ENCODE measurements around the gene TOR1A.
A peak's percentile ranks its signal among the peaks of the same experiment; 100 is the strongest.

The TOR1A gene

DNA sequence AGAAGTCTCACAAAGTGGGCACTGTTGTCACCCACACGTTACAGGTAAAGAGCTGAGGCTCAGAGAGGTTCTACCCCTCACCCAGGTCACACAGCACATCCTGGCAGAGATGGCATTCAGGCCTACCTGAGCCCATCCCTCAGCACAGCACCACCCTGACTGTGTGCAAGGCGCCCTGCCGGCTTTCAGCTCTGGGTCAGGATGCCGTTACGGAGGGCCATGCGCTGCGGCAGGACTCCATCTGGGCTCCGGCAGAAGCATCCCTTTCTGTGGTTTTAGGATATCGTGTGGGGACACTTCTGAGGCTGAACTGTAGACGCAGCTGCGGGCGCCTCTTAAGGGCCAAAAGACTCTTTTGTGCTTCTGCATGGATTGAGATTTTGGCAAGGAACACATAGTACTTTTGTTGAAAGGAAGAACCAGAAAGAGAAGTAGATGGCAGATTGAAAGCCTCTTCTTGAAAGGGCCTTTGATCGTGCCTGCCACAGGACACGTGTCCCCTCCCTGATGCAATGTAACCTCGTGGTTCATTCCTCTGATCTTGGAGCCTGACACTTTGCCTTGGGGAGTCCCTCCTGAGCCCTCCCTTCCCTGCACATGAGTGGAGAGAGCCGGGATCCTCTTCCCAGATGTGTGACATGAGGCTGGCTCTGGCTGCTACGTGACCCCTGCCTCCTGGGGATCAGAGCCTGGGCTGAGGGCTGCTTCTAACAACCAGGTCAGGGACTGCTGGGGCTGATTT, 42.6 kb upstream of the TOR1A start:
- Histone ChIP-seq H3K9me3 (ENCODE audit: low read depth, low read length) (no peaks in the 10 kb centered on the region), H3K4me3 (no peak overlapping the region), H3K9ac (ENCODE audit: insufficient read length) (no peak overlapping the region), H3K27ac (no peak overlapping the region), H3K36me3 (ENCODE audit: insufficient read depth, low read length) (peaks cover 10% of the 10 kb centered on the region)
- TF ChIP-seq FOXP2 (optimal IDR thresholded peaks at IDR 0.05; ENCODE audit: control extremely low read depth, extremely low read length, insufficient read depth): no peak
- no peak for TF ChIP-seq EZH2 (IDR thresholded peaks at IDR 0.05)
- no peak for DNase-seq (ENCODE audit: low read depth, low spot score)

DNA sequence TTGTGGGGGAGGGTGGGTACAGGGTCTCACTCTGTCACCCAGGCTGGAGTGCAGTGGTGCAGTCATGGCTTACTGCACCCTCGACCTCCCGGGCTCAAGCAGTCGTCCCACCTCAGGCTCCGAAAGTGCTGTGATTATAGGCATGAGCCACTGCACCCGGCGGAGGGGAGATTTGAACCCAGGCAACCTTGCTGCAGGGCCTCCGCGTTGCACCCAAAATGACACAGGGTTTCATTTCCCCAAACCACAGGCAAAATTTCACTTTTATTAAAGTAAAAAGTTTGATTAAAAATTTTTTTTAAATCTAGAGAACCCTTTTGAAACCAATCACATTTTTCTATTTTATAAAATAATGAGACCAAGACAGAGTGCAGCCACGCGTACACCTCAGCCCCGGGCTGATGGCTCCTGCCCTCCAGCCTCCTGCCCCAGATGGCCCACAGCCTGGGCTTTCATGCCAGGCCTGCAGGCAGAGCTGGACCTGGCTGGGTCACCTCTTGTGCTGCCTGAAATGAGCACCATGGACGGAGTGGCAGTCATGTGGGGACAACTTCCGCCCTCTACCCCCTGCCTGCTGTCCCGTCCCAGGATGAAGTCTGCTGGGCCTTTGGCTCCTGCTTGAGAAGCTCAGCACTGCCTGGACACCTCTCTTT, 41.9 kb upstream of the TOR1A start:
- Histone ChIP-seq H3K9me3 (ENCODE audit: low read depth, low read length) (no peaks in the 10 kb centered on the region), H3K9ac (ENCODE audit: insufficient read length) (no peak overlapping the region), H3K27ac (no peak overlapping the region), H3K4me3 (no peak overlapping the region), H3K36me3 (ENCODE audit: insufficient read depth, low read length) (peaks cover 17% of the 10 kb centered on the region)
- TF ChIP-seq FOXP2 (optimal IDR thresholded peaks at IDR 0.05; ENCODE audit: control extremely low read depth, extremely low read length, insufficient read depth) (no peak), EZH2 (IDR thresholded peaks at IDR 0.05) (no peak), POLR2AphosphoS5 (IDR thresholded peaks at IDR 0.05; ENCODE audit: borderline replicate concordance, low read depth, low read length) (no peak)
- no peak for DNase-seq (ENCODE audit: low read depth, low spot score)

DNA sequence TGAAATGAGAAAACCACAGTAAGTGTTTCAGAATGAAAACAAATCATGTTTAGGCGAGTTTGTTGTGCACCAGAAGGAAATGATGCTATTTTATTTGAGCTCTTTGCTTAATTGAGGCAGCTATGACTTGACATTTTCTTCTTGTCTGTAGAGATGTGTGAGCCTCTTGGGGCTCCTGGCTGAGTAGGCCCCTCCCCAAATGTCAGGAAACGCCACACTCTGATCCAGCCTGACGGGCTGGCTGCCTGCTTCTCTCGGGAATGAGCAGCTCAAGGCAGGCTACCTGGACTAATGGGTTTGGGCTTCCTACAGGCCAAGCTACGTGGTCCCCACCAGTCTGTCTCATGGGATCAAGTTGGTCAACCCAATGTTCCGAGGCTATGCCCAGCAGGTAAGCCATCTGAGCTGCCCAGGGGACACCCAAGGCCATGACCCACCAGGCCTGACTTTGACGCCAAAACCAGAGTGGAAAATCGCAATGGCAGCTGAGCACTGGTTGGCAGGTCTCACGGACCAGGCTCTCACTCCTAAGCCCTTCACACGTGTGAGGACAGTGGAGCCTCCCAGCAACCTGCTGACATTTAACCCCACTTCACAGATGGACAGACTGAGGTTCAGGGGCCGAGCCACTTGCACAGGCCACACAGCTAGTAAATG, 41.2 kb upstream of the TOR1A start:
- Histone ChIP-seq H3K9ac (ENCODE audit: insufficient read length) (no peak overlapping the region), H3K9me3 (ENCODE audit: low read depth, low read length) (no peaks in the 10 kb centered on the region), H3K27ac (no peak overlapping the region), H3K4me3 (no peak overlapping the region), H3K36me3 (ENCODE audit: insufficient read depth, low read length) (peaks cover 19% of the 10 kb centered on the region)
- TF ChIP-seq EZH2 (IDR thresholded peaks at IDR 0.05) (no peak), FOXP2 (optimal IDR thresholded peaks at IDR 0.05; ENCODE audit: control extremely low read depth, extremely low read length, insufficient read depth) (no peak), POLR2AphosphoS5 (IDR thresholded peaks at IDR 0.05; ENCODE audit: borderline replicate concordance, low read depth, low read length) (no peak)
- no peak for DNase-seq (ENCODE audit: low read depth, low spot score)

DNA sequence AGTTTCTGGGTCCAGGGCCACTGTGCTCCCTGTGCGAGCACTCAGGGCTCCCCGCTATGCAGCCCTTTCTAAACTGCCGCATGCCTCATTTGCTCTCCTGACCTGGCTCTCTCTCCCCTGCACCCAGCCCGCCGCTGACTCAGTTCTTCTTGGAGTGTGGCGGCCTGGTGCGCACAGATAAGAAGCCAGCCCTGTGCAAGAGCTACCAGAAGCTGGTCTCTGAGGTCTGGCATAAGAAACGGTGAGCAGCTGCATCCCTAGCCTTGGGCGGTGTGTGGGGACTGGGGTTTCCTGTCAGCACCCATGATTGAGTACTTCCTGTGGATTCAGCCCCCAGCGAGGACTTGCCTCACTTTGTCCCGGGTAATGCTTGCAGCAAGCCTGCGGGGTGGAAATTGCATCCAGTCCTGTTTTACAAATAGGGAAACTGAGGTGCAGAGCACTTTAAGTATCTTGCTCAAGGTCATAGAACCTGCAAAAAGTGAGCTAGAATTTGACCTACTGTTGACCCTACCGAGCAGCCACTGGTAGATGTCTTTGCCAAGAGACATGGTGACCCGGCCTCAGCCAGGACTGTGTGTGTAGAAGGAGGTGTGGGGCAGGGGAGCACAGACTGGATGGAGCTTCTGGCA, 39.2 kb upstream of the TOR1A start:
- Histone ChIP-seq H3K4me3 (peak overlapping the region; percentile 23; the same call in 1 of the 2 replicates), H3K9ac (ENCODE audit: insufficient read length) (no peak overlapping the region), H3K36me3 (ENCODE audit: insufficient read depth, low read length) (peaks cover 26% of the 10 kb centered on the region), H3K27ac (no peak overlapping the region), H3K9me3 (ENCODE audit: low read depth, low read length) (no peaks in the 10 kb centered on the region)
- TF ChIP-seq EZH2 (IDR thresholded peaks at IDR 0.05) (no peak), FOXP2 (optimal IDR thresholded peaks at IDR 0.05; ENCODE audit: control extremely low read depth, extremely low read length, insufficient read depth) (no peak), POLR2AphosphoS5 (IDR thresholded peaks at IDR 0.05; ENCODE audit: borderline replicate concordance, low read depth, low read length) (peak; percentile 76)
- DNase-seq (ENCODE audit: low read depth, low spot score): peak; percentile 86

DNA sequence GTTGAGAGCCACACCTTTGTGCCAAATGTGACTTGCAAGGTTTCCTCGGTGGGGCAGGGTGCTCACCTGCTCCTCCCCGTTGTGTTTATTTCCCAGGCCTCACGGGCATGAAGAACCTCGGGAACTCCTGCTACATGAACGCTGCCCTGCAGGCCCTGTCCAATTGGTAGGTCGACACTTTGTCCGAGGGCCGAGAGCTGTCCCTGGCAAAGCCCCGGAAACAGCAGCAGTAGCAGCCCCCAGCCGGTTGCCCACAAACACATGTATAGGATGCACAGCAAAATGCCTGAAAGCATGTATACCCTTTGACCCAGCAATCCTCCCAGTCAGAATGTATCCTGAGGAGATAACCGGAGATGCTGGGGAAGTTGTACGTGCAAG, 37.5 kb upstream of the TOR1A start:
- TF ChIP-seq FOXP2 (optimal IDR thresholded peaks at IDR 0.05; ENCODE audit: control extremely low read depth, extremely low read length, insufficient read depth): no peak
- no peak for TF ChIP-seq EZH2 (IDR thresholded peaks at IDR 0.05)
- TF ChIP-seq POLR2AphosphoS5 (IDR thresholded peaks at IDR 0.05; ENCODE audit: borderline replicate concordance, low read depth, low read length): no peak
- H3K36me3 ChIP-seq (ENCODE audit: insufficient read depth, low read length): peaks cover 26% of the 10 kb centered on the region
- no peak for DNase-seq (ENCODE audit: low read depth, low spot score)
- no peak overlapping the region for H3K4me3 ChIP-seq
- no peaks in the 10 kb centered on the region for H3K9me3 ChIP-seq (ENCODE audit: low read depth, low read length)
- H3K9ac ChIP-seq (ENCODE audit: insufficient read length): no peak overlapping the region
- H3K27ac ChIP-seq: no peak overlapping the region

DNA sequence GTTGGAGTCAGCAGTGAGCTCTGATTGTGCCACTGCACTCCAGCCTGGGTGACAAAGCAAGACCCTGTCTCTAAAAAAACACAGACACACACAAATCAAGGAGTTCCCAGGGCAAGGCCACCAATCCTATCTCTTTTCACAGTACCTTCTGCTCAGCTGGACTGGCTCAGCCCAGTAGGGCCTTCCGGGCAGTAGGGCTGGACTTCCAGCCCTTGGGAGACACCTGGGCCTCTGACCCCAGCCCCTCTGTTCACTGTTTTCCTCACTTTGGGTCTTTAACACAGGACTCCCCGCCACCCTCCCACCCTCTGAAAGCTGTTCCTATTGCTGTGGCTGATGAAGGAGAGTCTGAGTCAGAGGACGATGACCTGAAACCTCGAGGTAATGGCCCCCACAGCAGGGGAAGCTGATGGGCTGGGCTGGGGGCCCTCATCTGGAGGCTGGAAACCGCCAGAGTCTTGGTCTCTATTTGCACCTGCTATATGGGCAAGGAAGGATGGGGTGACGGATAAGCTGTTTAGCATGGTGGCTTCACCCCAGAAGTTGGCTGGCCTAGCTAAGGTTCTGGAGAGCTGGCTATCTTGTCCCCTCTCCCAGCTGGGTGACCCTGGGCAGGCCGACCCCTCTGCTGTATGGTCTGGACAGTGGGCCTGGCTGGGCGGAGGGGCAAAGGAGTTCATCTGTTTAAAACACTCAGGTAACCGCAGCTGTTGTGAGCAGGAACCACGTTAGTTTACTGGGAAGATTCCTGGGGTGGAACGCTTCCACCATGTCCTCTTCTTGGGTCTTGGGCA, 36.9 kb upstream of the TOR1A start:
- Histone ChIP-seq H3K27ac (no peak overlapping the region), H3K9ac (ENCODE audit: insufficient read length) (no peak overlapping the region), H3K36me3 (ENCODE audit: insufficient read depth, low read length) (peaks cover 26% of the 10 kb centered on the region), H3K4me3 (no peak overlapping the region), H3K9me3 (ENCODE audit: low read depth, low read length) (no peaks in the 10 kb centered on the region)
- no peak for DNase-seq (ENCODE audit: low read depth, low spot score)
- TF ChIP-seq POLR2AphosphoS5 (IDR thresholded peaks at IDR 0.05; ENCODE audit: borderline replicate concordance, low read depth, low read length): no peak

DNA sequence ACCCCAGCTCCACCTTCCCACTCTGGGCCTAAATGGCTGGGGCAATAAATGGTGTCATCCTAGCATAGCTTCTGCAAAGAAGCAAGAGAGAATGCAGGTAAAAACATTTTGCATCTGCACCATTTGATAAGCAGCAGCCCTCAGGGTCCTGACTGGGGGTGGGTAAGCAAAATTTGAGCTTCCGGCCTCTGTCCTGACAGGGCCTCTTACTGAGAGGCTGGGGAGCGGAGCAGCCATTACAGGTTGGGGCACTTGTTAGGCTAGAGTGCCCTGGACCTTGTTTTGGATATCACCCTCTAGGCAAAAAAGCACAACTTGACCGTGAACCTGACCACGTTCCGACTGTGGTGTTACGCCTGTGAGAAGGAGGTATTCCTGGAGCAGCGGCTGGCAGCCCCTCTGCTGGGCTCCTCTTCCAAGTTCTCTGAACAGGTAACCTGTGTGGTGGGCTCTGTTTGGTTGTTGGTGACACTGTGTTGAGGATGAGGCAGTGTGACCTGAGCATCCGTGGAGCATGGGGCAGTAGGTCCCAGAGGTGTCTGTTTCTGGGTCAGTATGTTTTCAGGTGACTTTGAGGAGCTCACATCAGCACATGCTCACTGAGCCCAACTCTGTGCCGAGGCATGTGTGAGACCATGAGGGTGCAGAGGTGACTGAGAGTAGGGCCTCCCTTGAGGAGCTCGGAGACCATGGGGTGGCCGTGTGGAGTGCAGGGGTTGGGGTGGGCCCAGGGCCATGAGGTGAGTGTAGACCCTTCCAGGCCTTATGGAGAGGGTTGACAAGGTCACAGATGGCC, 34.4 kb upstream of the TOR1A start:
- no peak for DNase-seq (ENCODE audit: low read depth, low spot score)
- Histone ChIP-seq H3K27ac (no peak overlapping the region), H3K9ac (ENCODE audit: insufficient read length) (no peak overlapping the region)

More for the DNA sequence above, 34.4 kb upstream of the TOR1A start:
- Histone ChIP-seq H3K4me3 (no peak overlapping the region), H3K9me3 (ENCODE audit: low read depth, low read length) (no peaks in the 10 kb centered on the region), H3K36me3 (ENCODE audit: insufficient read depth, low read length) (peaks cover 29% of the 10 kb centered on the region)
- TF ChIP-seq EZH2 (IDR thresholded peaks at IDR 0.05): no peak
- no peak for TF ChIP-seq POLR2AphosphoS5 (IDR thresholded peaks at IDR 0.05; ENCODE audit: borderline replicate concordance, low read depth, low read length)
- no peak for TF ChIP-seq FOXP2 (optimal IDR thresholded peaks at IDR 0.05; ENCODE audit: control extremely low read depth, extremely low read length, insufficient read depth)

Measured in SK-N-MC (cell line).